Vagina (tissue), 2 donors: Measurements from ENCODE around the gene APOLD1.

Source experiments
- CTCF ChIP-seq, 3 experiments: fragments of 450-650 bp in 2 of 3; fragments of 200-600 bp in 1 of 3; sonication (generic) in 1 of 3; IDR thresholded peaks; one replicate each; pipeline ENCODE4 v1.5.1; 2017 to 2019; ENCODE audit warnings: antibody characterized with exemption in 3 of 3, mild to moderate bottlenecking in 2 of 3, moderate library complexity in 2 of 3
- POLR2AphosphoS5 ChIP-seq, 2 donors: sonication (generic); formaldehyde crosslinking; IDR thresholded peaks; one replicate each; pipeline ENCODE4 v1.9.0; 2017; ENCODE audit warnings: antibody characterized with exemption in 2 of 2, mild to moderate bottlenecking in 2 of 2, low read depth in 1 of 2; ENCODE audit not compliant: insufficient read depth in 1 of 2

DNA sequence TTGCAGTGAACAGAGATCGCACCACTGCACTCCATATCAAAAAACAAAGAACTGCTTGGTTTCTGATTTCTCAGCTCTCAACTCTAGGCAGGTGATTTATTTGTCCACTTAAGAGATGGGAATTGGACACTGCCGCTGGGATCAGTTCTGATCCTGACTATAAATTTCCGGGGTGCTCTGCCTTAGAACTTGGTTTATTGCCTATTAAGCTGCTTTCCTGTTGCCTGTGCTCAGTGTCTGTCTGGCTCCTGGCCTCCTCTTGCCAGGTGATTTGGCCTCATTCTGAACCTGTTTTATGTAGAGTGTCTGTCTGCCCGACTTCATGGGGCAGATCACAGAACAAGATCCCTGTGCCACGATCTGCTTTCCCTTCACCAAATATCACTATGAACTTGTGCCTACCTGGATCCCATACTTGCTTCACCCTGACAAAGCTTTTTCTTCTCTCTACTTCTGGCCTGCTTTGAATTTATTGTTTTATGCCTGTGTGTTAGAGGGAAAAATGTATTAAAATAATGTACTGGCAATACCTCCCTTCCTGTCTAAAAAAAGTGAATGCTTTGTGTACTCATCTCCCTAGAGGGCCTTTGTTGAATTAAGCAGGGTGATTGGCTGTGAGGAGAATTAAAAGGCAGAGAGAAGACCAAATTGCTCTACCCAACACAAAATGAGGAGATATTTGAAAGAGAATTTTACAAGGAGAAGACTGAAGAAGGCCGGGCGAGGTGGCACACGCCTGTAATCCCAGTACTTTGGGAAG is 40.7 kb upstream of the APOLD1 start:
- TF ChIP-seq POLR2AphosphoS5 (IDR thresholded peaks at IDR 0.05; ENCODE audit: insufficient read depth in 1 of 2, low read depth in 1 of 2) = no peak
- TF ChIP-seq CTCF (IDR thresholded peaks at IDR 0.05) = no peak
